Measurements from ENCODE around the gene DENND11. TPM values are rescaled to one million over a fixed set of nuclear protein-coding genes. Genes with fewer than 3 reads are reported as not detected.
A peak's percentile ranks its signal among the peaks of the same experiment; 100 is the strongest.

The DENND11 gene
- total and polyA plus RNA-seq, 7 experiments from 2014 or later: 15.1 to 77.9 (median 43.8) TPM

DNA sequence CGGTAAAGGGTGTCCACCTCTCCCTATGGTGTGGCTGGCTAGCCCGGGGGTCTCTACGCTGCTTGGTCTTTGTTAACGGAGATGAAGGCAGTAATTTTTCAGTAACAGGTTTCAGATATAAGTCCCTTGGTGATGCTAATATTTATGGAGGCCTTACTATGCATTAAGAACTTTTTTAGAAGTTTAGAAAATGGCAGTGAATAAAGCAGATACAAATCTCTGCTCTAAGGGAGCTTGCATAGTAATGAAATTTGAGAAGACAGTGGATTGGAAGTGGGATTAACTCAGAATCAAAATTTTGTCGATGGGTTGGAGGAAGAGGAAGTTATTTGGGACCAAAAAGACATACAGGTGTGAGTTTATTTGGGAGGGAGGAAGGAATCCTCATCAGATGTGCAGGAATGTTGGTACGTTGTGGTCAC, 36.6 kb upstream of the DENND11 start:
- Histone ChIP-seq H3K4me1 (ENCODE audit: control insufficient read depth in 2 of 2, insufficient read depth in 2 of 2, low read length in 2 of 2) (peaks cover 21 to 22% of the 10 kb centered on the region in 2 donors), H3K27me3 (ENCODE audit: control insufficient read depth in 2 of 2, insufficient read depth in 2 of 2, low read length in 2 of 2) (no peaks in the 10 kb centered on the region), H3K4me3 (ENCODE audit: low read length) (peak overlapping the region; percentile 84), H3K36me3 (ENCODE audit: control insufficient read depth in 2 of 3, insufficient read depth in 3 of 3, low read length in 3 of 3) (peaks cover 4 to 33% (median 10%) of the 10 kb centered on the region in 3 experiments), H3K9me3 (ENCODE audit: control insufficient read depth in 2 of 3, low read length in 3 of 3) (no peaks in the 10 kb centered on the region), H3K27ac (ENCODE audit: low read depth, low read length) (peak overlapping the region; percentile 77)
- H3K9me3 Mint-ChIP-seq: peaks cover 0 to 2% (median 0%) of the 10 kb centered on the region in 11 donors
- H3K4me1 Mint-ChIP-seq: peaks cover 23 to 69% (median 61%) of the 10 kb centered on the region in 7 donors
- no peak for ATAC-seq
- H3K4me3 Mint-ChIP-seq: peak overlapping the region; percentile 92 to 100 (median 98)
- peaks cover 16 to 28% (median 22%) of the 10 kb centered on the region in 5 donors for H3K36me3 Mint-ChIP-seq
- no peak for DNase-seq
- peak overlapping the region; percentile 95 to 99 (median 98) for H3K27ac Mint-ChIP-seq
- intact Hi-C loops (cut with micrococcal nuclease): loop anchor here (1.0 to 5.0 kb wide), 19 partner anchors 14 to 1550 kb away; partner anchors contain the start of genes AGK (in 2 of the 2), BRAF (in 2 of the 2), MKRN1 (in 2 of the 2) and MRPS33 (in 2 of the 2)
- ChIA-PET CTCF (interaction anchor here (0.6 to 2.8 kb wide), 8 partner anchors 24 to 88 kb away, joined by 3 to 31 read pairs (median 4); partner anchors contain the start of gene DENND11), POLR2A (interaction anchor here (0.9 to 5.7 kb wide), 8 partner anchors 29 to 724 kb away, joined by 3 to 59 read pairs (median 8); partner anchors contain the start of genes AGK, DENND11 and MRPS33)
- no peaks in the 10 kb centered on the region for H3K27me3 Mint-ChIP-seq

DNA sequence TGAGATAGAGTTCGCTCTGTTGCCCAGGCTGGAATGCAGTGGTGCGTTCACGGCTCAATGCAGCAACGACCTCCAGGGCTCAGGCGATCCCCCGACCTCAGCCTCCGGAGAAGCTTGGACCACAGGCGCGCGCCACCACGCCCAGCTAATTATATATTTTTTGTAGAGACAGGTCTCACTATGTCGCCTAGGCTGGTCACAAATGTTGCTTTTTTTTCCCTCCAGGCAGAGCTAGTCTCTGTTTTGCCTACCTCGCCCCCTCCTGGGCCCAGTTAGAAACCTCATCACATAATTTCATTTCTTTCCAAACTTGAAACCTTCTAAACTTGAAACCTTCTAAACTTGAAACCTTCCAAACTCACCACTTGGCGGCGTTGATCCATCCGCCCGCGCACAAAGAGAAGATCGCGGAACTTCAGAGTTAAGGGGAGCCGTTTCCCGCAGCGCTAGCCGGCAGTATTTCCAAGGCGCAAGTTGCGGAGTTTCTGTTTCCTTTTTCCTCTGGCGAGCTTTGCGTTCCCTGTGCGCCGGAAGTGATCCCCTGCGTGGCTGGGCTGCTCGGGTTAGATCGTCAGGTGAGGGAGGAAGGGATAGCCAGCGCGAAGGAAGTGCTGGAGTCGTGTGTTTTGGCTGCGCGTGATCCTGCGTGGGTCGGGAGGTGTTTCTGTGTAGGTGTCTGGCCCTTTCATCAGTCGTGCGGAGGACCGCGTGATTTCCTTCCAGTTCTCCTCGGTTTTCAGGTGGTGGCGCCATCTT, 36.0 kb upstream of the DENND11 start, which contains the start of gene SSBP1:
TSS of gene SSBP1 (plus strand) at position 523 of the 756 bp plus-strand sequence. CDS start 809 bp downstream, outside the sequence.
- peak within 1 kb of the TSS; percentile 84 for H3K4me3 ChIP-seq (ENCODE audit: low read length)
- H3K4me1 ChIP-seq (ENCODE audit: control insufficient read depth in 2 of 2, insufficient read depth in 2 of 2, low read length in 2 of 2): peaks cover 21 to 22% of the 10 kb centered on the region in 2 donors
- Mint-ChIP-seq H3K4me3 (peak within 1 kb of the TSS; percentile 92 to 100 (median 98)), H3K36me3 (peaks cover 12 to 23% (median 17%) of the 10 kb centered on the region in 5 donors), H3K9me3 (peaks cover 0 to 2% (median 0%) of the 10 kb centered on the region in 11 donors), H3K27ac (peak within 1 kb of the TSS; percentile 95 to 99 (median 98)), H3K4me1 (peaks cover 18 to 63% (median 56%) of the 10 kb centered on the region in 7 donors), H3K27me3 (no peaks in the 10 kb centered on the region)
- H3K9me3 ChIP-seq (ENCODE audit: control insufficient read depth in 2 of 3, low read length in 3 of 3): no peaks in the 10 kb centered on the region
- peak; percentile 94 for ATAC-seq
- ChIA-PET POLR2A (interaction anchor here (0.6 to 5.7 kb wide), 16 partner anchors 16 to 1512 kb away, joined by 3 to 59 read pairs (median 4); partner anchors contain the start of genes AGK, DENND11 and MRPS33), CTCF (interaction anchor here (0.6 to 2.8 kb wide), 12 partner anchors 12 to 88 kb away, joined by 3 to 31 read pairs (median 4); partner anchors contain the start of gene DENND11)
- H3K36me3 ChIP-seq (ENCODE audit: control insufficient read depth in 2 of 3, insufficient read depth in 3 of 3, low read length in 3 of 3): peaks cover 0 to 27% (median 10%) of the 10 kb centered on the region in 3 experiments
- intact Hi-C loops (cut with micrococcal nuclease): loop anchor here (1.0 to 5.0 kb wide), 19 partner anchors 14 to 1550 kb away; partner anchors contain the start of genes AGK (in 2 of the 2), BRAF (in 2 of the 2), MKRN1 (in 2 of the 2) and MRPS33 (in 2 of the 2)
- peak; percentile 72 to 95 (median 93) for DNase-seq
- no peaks in the 10 kb centered on the region for H3K27me3 ChIP-seq (ENCODE audit: control insufficient read depth in 2 of 2, insufficient read depth in 2 of 2, low read length in 2 of 2)
- H3K27ac ChIP-seq (ENCODE audit: low read depth, low read length): peak within 1 kb of the TSS; percentile 77

DNA sequence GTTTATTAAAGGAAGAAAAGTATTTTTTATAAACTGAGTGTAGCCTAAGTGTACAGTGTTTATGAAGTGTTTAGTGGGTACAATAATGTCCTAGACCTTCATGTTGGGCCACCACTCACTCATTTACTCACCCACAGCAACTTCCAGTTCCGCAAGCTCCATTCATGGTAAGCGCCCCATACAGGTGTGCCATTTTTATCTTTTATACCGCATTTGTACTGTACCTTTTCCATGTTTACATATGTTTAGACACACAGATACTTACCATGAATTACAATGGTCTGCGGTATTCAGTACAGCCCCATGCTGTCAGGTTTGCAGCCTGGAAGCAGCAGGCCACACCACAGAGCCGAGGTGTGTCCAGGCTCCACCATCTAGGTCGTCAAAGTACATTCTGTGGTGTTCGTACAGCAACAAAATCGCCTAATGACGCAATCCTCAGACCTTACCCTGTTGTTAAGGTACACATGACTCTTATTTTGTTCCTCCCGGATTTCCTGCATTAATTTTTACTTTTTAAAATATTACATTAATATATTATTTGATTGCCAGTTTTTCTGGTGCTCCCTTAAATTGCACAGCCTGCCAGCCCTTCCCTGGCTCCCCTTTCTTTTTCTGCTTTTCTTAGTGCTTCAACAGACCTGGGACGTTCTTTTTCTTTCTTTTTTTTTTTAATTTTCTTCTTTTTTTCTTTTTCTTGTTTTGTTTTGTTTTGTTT, 35.3 kb upstream of the DENND11 start:
- Histone ChIP-seq H3K36me3 (ENCODE audit: control insufficient read depth in 2 of 3, insufficient read depth in 3 of 3, low read length in 3 of 3) (peaks cover 0 to 20% (median 10%) of the 10 kb centered on the region in 3 experiments), H3K4me3 (ENCODE audit: low read length) (peak overlapping the region; percentile 84), H3K9me3 (ENCODE audit: control insufficient read depth in 2 of 3, low read length in 3 of 3) (no peaks in the 10 kb centered on the region), H3K27me3 (ENCODE audit: control insufficient read depth in 2 of 2, insufficient read depth in 2 of 2, low read length in 2 of 2) (no peaks in the 10 kb centered on the region), H3K4me1 (ENCODE audit: control insufficient read depth in 2 of 2, insufficient read depth in 2 of 2, low read length in 2 of 2) (peaks cover 21 to 22% of the 10 kb centered on the region in 2 donors), H3K27ac (ENCODE audit: low read depth, low read length) (peak overlapping the region; percentile 77)
- ChIA-PET POLR2A (interaction anchor here (0.6 to 5.7 kb wide), 11 partner anchors 22 to 1315 kb away, joined by 3 to 59 read pairs (median 5); partner anchors contain the start of genes AGK, DENND11 and MRPS33), CTCF (interaction anchor here (0.7 to 2.8 kb wide), 13 partner anchors 11 to 85 kb away, joined by 3 to 31 read pairs (median 4); partner anchors contain the start of gene DENND11)
- Mint-ChIP-seq H3K9me3 (peaks cover 0 to 2% (median 0%) of the 10 kb centered on the region in 11 donors), H3K4me3 (peak overlapping the region; percentile 92 to 100 (median 98)), H3K4me1 (peaks cover 18 to 58% (median 51%) of the 10 kb centered on the region in 7 donors), H3K27ac (peak overlapping the region; percentile 95 to 99 (median 98)), H3K36me3 (peaks cover 9 to 18% (median 14%) of the 10 kb centered on the region in 5 donors), H3K27me3 (no peaks in the 10 kb centered on the region)
- DNase-seq (peak in 7 of 9 donors; percentile 11 to 41 (median 28)), ATAC-seq (no peak)
- intact Hi-C loops (cut with micrococcal nuclease): loop anchor here in 1 of 2 donors (5.0 kb wide), 1 partner anchor 1065 kb away; the partner anchor contains the start of gene ADCK2

DNA sequence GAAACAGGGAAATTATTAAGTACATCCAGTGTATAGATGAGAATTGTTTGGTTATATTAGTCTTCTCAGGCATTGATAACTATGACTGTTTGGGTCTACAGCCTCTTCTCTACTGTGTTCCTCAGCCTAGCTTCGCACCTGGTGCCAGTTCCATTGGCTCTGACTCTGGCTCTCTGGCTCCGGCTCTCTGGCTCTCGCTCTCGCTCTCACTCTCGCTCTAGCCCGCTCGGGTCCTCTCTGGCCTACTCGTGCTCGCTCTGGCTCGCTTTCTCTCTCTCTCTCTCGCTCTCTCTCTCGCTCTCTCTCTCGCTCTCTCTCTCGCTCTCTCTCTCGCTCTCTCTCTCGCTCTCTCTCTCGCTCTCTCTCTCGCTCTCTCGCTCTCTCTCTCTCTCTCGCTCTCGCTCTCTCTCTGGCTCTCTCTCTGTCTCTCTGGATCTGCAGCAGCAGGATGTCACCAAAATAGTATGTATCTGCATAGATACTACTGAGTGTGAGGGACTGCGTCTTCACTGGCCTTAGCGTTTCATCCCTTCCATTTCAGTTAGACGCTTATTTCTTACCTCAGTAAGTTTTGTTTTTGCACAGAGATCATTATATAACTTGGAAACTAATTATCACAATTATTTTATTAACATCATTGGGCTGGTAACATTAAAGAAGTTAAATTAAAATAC, 29.6 kb upstream of the DENND11 start:
- CTCF ChIA-PET: no interaction called here
- peaks cover 0 to under 1% of the 10 kb centered on the region in 2 donors for H3K4me1 ChIP-seq (ENCODE audit: control insufficient read depth in 2 of 2, insufficient read depth in 2 of 2, low read length in 2 of 2)
- Mint-ChIP-seq H3K36me3 (no peaks in the 10 kb centered on the region), H3K9me3 (no peaks in the 10 kb centered on the region), H3K27me3 (no peaks in the 10 kb centered on the region), H3K27ac (peak overlapping the region in 1 of 9 donors; percentile 65), H3K4me1 (peaks cover 0 to 6% (median under 1%) of the 10 kb centered on the region in 7 donors), H3K4me3 (peak overlapping the region in 1 of 10 donors; percentile 22)
- ATAC-seq (no peak), DNase-seq (no peak)
- intact Hi-C loops (cut with micrococcal nuclease): no loop called here
- POLR2A ChIA-PET: no interaction called here
- H3K9me3 ChIP-seq (ENCODE audit: control insufficient read depth in 2 of 3, low read length in 3 of 3): no peaks in the 10 kb centered on the region
- H3K4me3 ChIP-seq (ENCODE audit: low read length): no peak overlapping the region
- H3K36me3 ChIP-seq (ENCODE audit: control insufficient read depth in 2 of 3, insufficient read depth in 3 of 3, low read length in 3 of 3): no peaks in the 10 kb centered on the region
- no peak overlapping the region for H3K27ac ChIP-seq (ENCODE audit: low read depth, low read length)
- no peaks in the 10 kb centered on the region for H3K27me3 ChIP-seq (ENCODE audit: control insufficient read depth in 2 of 2, insufficient read depth in 2 of 2, low read length in 2 of 2)

DNA sequence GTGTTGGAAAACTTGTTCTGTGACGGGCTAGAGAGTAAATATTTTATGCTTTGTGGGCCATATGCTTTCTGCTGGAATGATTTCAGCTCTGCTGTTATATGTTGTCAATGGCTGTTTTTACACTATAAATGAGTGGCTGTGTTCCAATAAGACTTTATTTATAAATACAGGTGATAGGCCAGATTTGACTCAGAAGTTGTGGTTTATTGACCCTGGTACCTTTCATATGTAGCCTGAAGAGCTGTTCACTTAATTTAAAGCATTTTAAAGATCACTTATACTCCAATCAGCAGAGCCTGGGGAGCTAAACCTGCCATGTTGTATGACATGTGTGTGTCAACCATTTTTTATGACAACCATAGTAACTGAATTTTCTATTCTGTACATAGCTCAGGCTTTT, 27.1 kb upstream of the DENND11 start:
- no peak overlapping the region for H3K27ac ChIP-seq (ENCODE audit: low read depth, low read length)
- CTCF ChIA-PET: no interaction called here
- Mint-ChIP-seq H3K36me3 (peaks cover 0 to 10% (median 1%) of the 10 kb centered on the region in 5 donors), H3K4me3 (no peak overlapping the region), H3K4me1 (no peaks in the 10 kb centered on the region), H3K27me3 (no peaks in the 10 kb centered on the region), H3K27ac (no peak overlapping the region), H3K9me3 (no peaks in the 10 kb centered on the region)
- H3K27me3 ChIP-seq (ENCODE audit: control insufficient read depth in 2 of 2, insufficient read depth in 2 of 2, low read length in 2 of 2): no peaks in the 10 kb centered on the region
- no peaks in the 10 kb centered on the region for H3K4me1 ChIP-seq (ENCODE audit: control insufficient read depth in 2 of 2, insufficient read depth in 2 of 2, low read length in 2 of 2)
- H3K36me3 ChIP-seq (ENCODE audit: control insufficient read depth in 2 of 3, insufficient read depth in 3 of 3, low read length in 3 of 3): peaks cover 0 to 3% (median 0%) of the 10 kb centered on the region in 3 experiments
- no peak for ATAC-seq
- no peaks in the 10 kb centered on the region for H3K9me3 ChIP-seq (ENCODE audit: control insufficient read depth in 2 of 3, low read length in 3 of 3)
- intact Hi-C loops (cut with micrococcal nuclease): no loop called here
- POLR2A ChIA-PET: no interaction called here
- no peak overlapping the region for H3K4me3 ChIP-seq (ENCODE audit: low read length)
- no peak for DNase-seq

Data from naive thymus-derived CD4-positive, alpha-beta T cell (primary cell).